Middle frontal gyrus (tissue), 1 donor: ENCODE data around the gene PAX4.

ENCODE experiments used
- DNase-seq: peaks from one replicate; pipeline ENCODE4 v3.0.0-alpha.2; 2015; ENCODE audit warnings: low spot score; ENCODE audit errors: extremely low spot score

PAX4 gene

DNA sequence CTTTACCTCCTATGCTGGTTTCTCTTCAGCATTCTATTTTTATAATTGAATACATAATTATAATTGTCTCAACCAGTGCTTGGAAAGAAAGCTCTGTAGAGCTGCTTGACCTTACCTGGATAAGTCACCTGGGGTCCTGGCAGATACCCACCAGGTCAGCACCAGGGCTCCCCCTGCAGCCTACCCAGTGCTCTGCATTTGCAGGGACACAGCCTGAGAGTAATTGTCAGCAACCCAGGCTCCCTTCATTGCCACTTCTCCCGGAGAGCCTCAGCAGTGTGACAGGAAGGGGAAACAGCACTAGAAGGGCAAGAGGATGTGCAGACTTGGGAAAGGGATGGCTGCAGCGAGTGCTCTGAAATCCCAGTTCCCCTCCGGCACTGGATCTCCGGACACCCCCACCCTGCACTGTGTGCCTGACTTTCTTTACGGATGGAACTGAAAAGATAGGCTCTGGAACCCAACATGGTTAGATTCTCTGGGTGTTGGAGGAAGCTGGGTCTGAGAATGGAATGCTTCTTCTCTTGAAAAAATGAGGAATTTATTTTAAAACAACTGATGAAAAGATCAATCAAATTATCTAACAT is 11.4 kb upstream of the PAX4 start:
- DNase-seq, result no peak

DNA sequence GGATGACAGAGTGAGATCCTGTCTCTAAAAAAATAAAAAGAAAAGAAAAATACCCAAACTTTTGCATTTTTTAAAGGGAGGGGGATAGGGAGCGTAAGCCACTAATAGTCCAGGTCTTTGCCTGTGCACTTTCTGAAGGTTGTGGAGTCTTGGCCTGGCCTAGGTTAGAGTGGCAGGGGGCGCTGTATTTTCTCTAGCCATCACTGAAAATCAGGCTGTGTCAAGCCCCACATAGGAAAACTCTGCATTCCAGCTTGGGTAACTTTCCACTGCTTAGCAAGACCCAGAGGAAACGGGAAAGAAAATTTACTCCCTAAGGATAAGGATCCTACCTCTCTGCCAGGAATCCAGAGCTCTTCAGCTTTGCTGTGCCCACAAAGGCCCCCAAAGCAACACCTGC is 10.5 kb upstream of the PAX4 start:
- DNase-seq, result no peak

GRCh38 chr7:127625331-127625730 is 7.4 kb upstream of the PAX4 start:
- no peak for DNase-seq

DNA sequence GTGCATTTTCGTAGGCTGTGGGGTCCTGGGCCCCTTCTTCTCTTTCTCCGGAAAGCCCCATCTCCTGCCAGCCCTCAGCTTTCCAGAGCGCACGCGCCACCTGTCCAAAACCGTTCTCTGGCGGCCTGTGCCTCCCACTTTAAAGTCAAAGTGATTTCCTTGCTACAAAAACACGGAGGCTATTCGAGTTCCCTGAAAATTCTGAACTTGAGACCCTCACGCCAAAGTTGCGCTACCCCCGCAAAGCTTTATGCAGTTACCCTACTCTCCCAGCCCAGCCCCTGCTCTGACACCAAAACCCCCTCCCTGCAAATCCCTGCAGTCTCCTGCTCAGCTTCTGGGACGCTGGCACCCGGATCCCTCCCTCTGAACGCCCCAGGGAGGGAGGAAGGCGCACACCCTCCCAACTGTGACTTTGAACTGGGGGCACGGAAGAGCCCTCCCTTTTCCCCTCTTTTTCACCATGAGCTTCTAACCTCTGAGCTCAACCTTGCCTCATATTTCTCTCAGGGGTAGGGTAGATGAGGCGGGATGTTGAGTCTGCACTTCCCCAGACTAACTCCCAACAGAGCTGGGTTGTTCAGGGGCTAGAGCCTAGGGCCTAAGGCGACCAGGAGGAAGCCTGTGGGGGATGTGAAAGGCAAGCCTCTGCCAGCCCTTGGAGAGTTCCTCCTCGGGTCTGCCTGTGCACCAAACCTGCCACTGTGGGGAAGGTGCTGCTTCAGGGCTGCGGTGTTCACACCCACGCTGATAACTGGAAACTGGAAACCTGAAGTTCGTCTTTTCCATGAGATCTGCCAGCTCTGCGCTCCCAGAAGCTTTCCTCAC is 2.7 kb upstream of the PAX4 start:
- DNase-seq, result no peak

DNA sequence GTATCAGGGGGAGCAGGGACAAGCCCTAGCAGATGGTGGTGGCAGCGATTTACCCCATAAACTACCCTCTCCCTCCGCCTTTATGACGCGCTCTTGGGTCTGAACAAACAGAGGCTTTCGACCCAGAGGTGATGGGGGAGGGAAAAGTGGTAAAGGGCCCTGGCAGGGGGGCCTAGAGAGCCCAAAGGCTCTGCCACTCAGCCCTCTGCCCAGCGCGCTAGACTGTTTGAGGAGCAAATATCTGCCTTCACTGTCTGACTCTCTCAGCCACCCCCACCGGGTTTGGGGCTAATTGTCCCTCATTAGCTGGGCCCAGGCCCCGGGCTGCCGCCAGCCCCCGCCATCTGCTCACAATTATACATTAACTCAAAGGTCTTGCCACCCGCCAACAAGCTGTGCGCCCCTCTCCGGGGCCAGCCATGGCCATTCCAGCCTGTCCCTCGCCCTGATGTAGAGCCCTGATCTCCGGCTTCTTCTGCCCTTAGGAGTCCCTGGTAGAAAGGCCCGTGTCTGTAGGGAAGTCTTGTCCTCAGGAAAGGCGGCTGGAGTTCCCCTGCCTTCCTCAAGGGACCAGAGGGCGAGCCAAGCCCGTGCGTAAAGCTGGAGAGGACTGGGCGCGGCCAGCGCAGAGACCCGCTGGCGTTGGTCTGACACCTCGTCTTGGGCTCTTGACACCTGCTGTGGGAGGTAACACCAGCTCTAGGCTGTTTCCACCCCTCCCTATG is 1.9 kb upstream of the PAX4 start:
- no peak for DNase-seq

GRCh38 chr7:127618775-127619174 is 833 bp upstream of the PAX4 start:
- no peak for DNase-seq

DNA sequence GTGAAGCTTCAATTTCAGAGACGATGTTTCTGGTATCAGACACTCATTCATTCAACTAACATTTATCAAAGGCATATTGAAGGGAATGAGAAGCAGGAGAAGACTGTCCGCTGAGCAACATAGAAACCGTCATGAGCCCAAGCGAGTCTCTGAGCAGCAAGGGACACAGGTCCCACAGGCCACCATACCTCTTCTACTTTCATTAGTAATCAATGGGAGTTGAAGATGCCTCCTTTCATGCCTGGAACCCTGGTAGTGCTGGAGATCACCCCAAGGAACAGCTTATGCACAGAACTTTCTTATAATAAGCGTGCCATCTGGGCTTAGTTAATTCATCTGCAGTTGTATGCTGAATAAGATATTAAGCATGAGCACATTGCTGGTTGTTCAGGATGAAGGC is 1.2 kb downstream of the PAX4 start:
- no peak for DNase-seq

- no peak for DNase-seq
These were observed 5.7 kb downstream of the PAX4 start for GRCh38 chr7:127612263-127612662.

DNA sequence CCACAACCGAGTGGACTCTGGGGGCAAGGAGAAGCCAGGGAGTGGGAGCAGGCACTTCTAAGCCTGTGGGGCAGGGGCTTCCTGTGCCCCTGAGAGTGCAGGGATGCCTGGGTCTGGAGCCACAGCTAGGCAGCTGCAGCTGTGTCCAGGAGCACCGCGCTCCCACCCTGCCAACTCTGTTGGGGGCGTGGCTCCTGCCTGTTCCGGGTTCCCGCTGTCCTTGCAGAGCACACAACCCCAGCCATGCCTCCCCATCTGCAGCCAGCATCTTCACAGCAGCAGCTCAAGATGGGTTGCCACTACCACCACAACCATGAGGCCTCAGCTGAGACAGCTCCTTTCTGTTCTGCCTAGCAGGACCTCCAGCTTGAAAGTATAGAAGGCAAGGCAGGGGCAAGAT is 8.6 kb downstream of the PAX4 start:
- no peak for DNase-seq

GRCh38 chr7:127608446-127608845 is 9.5 kb downstream of the PAX4 start:
- DNase-seq, result no peak

GRCh38 chr7:127600885-127601284 is 17.1 kb downstream of the PAX4 start:
- no peak for DNase-seq

DNA sequence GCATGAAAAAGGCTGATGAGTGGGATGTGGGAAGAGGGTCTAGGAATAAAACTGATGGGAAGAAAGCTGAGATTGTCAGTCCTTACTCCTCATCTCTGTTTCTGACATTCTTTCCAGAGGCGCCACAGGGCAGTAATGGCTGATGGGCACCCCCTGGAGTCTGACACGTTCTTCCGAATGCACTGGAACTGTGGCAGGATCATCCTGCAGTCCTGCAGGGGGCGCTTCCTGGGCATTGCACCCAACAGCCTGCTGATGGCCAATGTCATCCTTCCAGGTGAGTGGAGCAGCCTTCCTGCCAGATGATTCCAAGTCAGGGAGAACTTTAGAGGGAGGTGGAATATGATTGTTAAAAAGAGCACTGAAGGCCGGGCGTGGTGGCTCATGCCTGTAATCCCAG is 19.6 kb downstream of the PAX4 start:
- no peak for DNase-seq

DNA sequence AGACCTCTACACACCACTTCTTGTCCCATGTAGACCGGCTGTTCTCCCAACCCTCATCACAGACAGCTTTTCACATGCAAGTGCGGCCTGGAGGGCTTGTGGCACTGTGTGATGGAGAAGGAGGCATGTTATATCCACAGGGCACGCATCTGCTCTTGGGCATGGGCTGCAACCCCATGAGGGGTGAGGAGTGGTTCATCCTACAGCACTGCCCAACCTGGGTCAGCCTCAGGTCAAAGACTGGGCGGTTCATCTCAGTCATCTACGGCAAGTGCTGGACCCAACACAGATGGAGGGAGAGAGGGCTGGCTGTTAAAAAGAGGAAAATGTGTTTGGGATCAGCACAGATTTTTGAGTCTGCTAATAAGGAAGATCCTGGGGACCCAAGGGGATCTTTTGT is 22.2 kb downstream of the PAX4 start:
- DNase-seq, result no peak

DNA sequence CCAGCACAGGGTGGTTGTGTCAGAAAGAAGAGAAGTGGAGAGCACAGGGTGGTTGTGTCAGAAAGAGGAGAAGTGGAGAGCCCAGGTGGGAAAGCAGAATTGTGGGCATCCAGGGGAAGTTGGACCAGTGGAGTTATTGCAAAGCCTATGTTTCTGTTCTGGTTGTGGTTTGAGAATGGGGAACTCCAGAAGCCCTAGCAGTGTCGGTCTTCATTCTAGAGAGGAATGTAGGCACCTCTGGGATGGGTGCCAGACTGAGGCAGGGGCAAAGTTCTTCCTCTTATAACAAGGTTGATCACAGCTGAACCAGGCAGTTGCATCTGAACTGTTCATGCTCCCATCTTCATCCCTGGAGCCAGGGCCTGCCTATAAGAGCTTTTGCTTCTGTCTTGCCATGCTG is 23.5 kb downstream of the PAX4 start:
- no peak for DNase-seq

- DNase-seq, result no peak
These were observed 25.4 kb downstream of the PAX4 start for GRCh38 chr7:127592550-127592949.

GRCh38 chr7:127591591-127591990 is 26.4 kb downstream of the PAX4 start:
- DNase-seq, result no peak

- DNase-seq, result no peak
These were observed 26.8 kb downstream of the PAX4 start for GRCh38 chr7:127591189-127591588.

DNA sequence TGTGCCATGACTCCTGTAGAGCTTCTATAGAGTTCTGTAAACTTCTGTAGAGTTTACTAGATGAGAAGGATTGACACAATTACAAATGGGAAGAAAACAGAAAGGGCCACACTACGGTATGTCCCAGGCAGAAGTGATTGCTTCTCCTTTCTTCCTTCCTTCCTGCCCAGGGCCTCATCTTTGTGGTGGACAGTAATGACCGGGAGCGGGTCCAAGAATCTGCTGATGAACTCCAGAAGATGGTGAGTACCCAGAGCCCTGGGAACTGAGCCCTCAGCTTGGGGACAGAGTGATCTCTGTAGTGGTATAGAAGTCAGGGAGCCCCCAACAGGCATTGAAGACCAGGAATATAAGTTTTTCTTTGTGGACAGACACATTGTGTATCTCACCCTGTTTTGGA is 28.0 kb downstream of the PAX4 start:
- DNase-seq, result no peak

- no peak for DNase-seq
These were observed 29.1 kb downstream of the PAX4 start for GRCh38 chr7:127588697-127589482.

DNA sequence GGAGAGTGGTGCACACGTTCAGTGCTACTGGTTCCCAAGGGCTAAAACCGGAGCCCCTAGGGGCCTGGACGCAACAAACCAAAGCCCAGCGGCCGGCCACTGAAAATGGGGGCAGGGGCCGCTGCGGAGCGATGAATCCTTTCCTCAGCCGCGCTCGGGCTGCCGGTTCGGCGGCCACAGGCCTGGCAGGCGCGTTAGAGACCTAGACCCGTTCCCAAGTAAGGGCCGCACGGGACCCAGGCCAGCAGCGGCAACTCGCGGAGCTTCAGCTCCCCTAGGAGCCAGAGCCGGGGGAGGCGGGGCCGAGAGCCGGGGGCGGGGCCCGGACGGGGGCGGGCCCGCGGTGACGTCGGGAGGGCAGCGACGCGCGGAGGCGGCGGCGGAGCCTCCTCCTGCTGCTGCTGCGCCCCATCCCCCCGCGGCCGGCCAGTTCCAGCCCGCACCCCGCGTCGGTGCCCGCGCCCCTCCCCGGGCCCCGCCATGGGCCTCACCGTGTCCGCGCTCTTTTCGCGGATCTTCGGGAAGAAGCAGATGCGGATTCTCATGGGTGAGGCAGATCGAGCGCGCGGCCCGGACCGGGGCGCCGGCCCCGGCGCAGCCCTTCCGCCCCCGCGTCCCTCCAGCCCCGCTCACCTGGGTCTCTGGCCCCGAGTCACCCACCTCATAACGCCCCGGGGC is 29.8 kb downstream of the PAX4 start, which contains the start of gene ARF5:
Gene ARF5, plus strand, starts transcription at position 393 of the 678 bp plus-strand sequence. Its CDS starts 88 bp downstream, at position 481.
- peak; percentile 76 for DNase-seq

GRCh38 chr7:127587663-127588018 is 30.3 kb downstream of the PAX4 start:
- DNase-seq, result no peak
